ENCODE results near the gene CHMP1A. TPM values are rescaled to one million over a fixed set of nuclear protein-coding genes. Genes with fewer than 3 reads are reported as not detected.
A peak's percentile ranks its signal among the peaks of the same experiment; 100 is the strongest.
"Not testable (repeated sequence)": the region's sequence is repeated elsewhere in the genome, so short reads cannot be mapped to it uniquely, and the experiment has no call there.

The CHMP1A gene
- total RNA-seq, 1 experiment from 2014 or later, result 103 TPM

- peak; percentile 34 for DNase-seq (ENCODE audit: low read depth)
These were observed 842 bp upstream of the CHMP1A start for GRCh38 chr16:89658221-89658879.

- no peak for DNase-seq (ENCODE audit: low read depth)
These were observed 930 bp downstream of the CHMP1A start for GRCh38 chr16:89656435-89657121.

- DNase-seq (ENCODE audit: low read depth), result no peak
These were observed 2.4 kb downstream of the CHMP1A start for GRCh38 chr16:89655062-89655643.

GRCh38 chr16:89653656-89654295 is 3.7 kb downstream of the CHMP1A start:
- no peak for DNase-seq (ENCODE audit: low read depth)

GRCh38 chr16:89651584-89651983 is 5.9 kb downstream of the CHMP1A start:
- no peak for DNase-seq (ENCODE audit: low read depth)

GRCh38 chr16:89646906-89647305 is 10.6 kb downstream of the CHMP1A start:
- DNase-seq (ENCODE audit: low read depth), result no peak

- no peak for DNase-seq (ENCODE audit: low read depth)
These were observed 11.2 kb downstream of the CHMP1A start for GRCh38 chr16:89646270-89646669.

GRCh38 chr16:89645122-89645521 is 12.4 kb downstream of the CHMP1A start:
- DNase-seq (ENCODE audit: low read depth), result no peak

- no peak for DNase-seq (ENCODE audit: low read depth)
These were observed 13.7 kb downstream of the CHMP1A start for GRCh38 chr16:89643769-89644300.

GRCh38 chr16:89642574-89642973 is 14.9 kb downstream of the CHMP1A start:
- no peak for DNase-seq (ENCODE audit: low read depth)

GRCh38 chr16:89641458-89642119 is 15.9 kb downstream of the CHMP1A start:
- DNase-seq (ENCODE audit: low read depth), result no peak

- no peak for DNase-seq (ENCODE audit: low read depth)
These were observed 18.1 kb downstream of the CHMP1A start for GRCh38 chr16:89639385-89639784.

GRCh38 chr16:89638455-89638854 is 19.1 kb downstream of the CHMP1A start:
- DNase-seq (ENCODE audit: low read depth), result no peak

- DNase-seq (ENCODE audit: low read depth), result no peak
These were observed 20.1 kb downstream of the CHMP1A start for GRCh38 chr16:89637379-89637778.

- DNase-seq (ENCODE audit: low read depth), result no peak
These were observed 20.8 kb downstream of the CHMP1A start for GRCh38 chr16:89636663-89637062.

- not testable (repeated sequence) for DNase-seq (ENCODE audit: low read depth)
These were observed 22.8 kb downstream of the CHMP1A start for GRCh38 chr16:89634463-89635385.

- DNase-seq (ENCODE audit: low read depth), result peak; percentile 90
These were observed 24.4 kb downstream of the CHMP1A start for GRCh38 chr16:89633064-89633631.

- no peak for DNase-seq (ENCODE audit: low read depth)
These were observed 27.5 kb downstream of the CHMP1A start for GRCh38 chr16:89629827-89630610.
